HT1080 (cell line): ENCODE data around the gene ENTPD1. TPM values are rescaled to one million over a fixed set of nuclear protein-coding genes. Genes with fewer than 3 reads are reported as not detected.
A peak's percentile ranks its signal among the peaks of the same experiment; 100 is the strongest.

ENCODE experiments used
- DNase-seq: peaks from one replicate; pipeline ENCODE4 v3.0.0-alpha.2; 2015; ENCODE audit warnings: low read depth
- total RNA-seq: library from RNA; depleted of rRNA; stranded (reverse); fragments of >200 nt; shearing (Covaris generic); gene quantifications from 2 replicates; pipeline ENCODE4 v1.2.3, GENCODE V29; 2014

Gene ENTPD1
- total RNA-seq, 1 experiment from 2014 or later: not detected

DNA sequence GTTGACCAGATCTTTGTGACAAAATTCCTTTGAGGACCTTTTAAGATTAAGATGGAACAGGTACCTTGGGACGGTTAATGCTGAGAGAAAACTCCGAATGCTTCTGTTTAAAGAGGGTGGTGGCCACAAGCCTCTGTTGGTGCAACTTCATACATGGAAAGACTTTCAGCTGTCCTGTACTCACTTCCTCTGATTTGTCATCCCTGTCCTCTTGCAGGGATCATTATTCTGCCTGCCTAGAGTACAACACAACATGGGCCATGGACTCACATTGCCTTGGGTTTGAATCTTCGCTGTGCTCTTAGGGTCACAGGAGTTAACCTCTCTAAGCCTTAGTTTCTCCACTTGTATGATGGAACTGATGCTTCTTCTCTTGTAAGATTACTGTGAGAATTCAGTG, 75.1 kb downstream of the ENTPD1 start:
- no peak for DNase-seq

DNA sequence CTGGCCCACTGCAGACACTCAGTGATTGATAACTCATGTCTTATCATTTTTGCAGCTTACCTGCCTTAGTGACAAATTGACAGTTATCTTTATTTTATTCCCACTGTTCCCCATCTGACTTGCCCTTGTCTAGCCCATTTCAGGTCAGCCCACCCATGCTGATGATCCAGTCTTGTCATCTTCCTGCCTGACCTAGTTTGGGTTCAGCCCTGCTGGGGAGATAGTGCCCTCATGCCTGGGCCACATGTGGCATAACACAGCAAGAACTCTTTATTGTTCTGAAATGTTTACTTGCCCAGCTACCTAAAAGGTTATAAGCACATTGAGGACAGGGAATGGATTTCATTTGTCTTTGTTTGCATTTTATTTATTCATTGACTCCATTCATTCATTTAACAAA, 75.6 kb downstream of the ENTPD1 start:
- DNase-seq: no peak

DNA sequence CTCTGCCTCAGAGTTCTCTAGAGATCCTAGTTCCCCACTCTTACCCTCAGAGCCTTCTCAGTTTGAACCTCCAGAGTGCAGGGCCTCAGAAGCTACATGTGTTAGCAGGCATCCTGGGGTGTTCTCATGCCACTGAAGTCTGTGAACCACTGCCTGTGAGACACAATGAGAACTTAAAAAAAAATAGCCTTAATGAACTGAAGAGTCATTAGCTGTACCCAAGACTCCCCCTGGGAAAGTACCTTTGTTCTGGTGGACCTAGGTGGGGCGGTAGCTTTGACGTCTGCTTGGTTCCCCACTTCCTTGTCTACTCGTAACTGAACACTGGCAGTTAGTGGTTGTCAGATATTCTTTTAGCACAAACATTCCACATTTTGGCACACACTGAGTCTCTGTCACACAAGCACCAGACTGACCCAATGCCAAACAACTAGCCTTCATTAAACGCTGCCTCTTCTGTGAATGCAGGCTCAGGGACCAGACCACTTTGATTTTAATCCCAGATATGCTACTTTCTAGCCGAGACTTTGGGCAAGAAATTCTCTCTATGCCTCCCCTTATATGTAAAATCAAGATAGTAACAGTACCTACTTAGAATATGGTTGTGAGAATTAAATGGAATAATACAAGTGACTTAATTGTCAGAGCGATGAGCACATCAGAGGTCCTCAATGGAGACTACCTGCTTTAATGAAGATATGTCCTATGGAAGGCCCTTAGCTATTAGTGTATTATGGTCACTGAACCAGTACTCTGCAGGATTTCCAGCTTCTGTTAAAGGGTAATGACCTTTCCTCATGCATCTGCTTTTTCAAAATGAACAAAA, 76.5 kb downstream of the ENTPD1 start:
- no peak for DNase-seq

DNA sequence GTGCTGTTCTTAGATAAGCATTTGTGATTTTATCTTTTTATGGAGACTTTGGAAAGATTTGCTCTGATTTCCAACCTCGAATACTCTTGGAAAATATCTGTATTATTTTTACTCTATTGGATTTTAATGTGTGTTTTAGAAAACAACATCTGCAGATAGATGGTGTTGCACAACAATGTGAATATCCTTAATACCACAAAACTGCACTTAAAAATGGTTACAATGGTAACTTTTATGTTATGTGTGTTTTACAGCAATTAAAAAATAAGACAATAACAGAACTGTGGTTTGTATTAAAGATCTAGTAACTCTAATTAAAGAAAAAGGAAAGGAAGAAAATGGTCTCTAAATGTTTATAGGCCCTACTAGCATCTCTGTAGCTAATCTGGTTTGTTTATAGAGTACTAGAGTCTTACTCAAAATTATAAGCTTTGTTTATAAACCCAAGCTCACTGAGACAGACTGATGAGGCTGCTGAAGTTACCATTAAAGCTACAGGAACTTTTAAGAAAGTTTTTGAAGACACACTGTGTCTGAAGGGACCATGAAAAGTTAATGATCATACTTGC, 77.2 kb downstream of the ENTPD1 start:
- DNase-seq: no peak

DNA sequence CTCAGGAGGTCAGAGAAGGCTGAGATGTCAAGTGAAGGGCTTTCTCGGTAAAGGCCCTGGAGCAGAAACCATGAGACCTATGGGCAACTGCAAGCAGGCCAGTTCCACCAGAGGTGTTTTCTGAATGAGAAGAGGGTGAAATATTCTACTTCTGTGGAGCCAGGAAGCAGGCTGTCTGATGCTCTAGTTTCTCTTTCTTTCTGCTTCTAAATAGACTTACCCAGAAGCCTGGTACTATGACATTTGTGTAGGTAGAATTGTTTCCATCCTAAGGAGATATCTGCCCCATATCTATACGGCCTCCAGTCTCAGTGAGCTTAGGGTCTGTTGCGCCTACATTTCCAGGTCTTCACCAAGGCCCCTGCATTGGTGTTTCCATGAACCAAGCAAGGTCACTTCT, 78.4 kb downstream of the ENTPD1 start:
- DNase-seq: no peak

DNA sequence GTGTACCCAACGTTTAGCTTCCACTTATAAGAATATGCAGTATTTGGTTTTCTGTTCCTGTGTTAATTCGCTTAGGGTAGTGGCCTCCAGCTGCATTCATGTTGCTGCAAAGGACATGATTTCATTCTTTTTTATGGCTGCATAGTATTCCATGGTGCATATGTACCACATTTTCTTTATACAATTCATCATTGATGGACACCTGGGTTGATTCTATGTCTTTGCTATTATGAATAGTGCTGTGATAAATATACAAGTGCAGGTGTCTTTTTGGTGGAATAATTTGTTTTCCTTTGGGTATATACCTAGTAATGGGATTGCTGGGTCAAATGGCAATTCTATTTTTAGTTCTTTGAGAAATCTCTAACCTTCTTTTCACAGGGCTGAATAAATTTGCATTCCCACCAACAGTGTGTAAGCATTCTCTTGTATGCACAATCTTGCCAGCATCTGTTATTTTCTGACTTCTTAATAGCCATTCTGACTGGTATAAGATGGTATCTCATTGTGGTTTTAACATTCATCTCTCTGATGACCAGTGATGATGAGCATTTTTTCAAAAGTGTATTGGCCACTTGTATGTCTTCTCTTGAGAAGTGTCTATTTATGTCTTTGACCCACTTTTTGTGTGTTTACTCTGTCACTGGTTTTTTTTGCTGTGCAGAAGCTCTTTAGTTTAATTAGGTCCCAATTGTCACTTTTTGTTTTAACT, 79.3 kb downstream of the ENTPD1 start:
- no peak for DNase-seq

DNA sequence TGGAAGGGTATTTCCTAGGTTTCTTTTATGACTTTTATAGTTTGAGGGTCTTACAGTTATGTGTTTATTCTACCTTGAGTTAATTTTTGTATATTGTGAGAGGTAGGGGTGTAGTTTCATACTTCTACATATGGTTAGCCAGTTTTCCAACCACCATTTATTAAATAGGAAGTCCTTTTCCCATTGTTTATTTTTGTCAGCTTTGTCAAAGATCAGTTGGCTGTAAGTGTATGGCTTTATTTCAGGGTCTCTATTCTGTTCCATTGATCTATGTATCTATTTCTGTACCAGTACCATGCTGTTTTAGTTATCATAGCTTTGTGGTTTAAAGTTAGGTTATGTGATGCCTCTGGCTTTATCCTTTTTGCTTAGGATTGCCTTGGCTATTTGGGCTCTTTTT, 79.9 kb downstream of the ENTPD1 start:
- no peak for DNase-seq

DNA sequence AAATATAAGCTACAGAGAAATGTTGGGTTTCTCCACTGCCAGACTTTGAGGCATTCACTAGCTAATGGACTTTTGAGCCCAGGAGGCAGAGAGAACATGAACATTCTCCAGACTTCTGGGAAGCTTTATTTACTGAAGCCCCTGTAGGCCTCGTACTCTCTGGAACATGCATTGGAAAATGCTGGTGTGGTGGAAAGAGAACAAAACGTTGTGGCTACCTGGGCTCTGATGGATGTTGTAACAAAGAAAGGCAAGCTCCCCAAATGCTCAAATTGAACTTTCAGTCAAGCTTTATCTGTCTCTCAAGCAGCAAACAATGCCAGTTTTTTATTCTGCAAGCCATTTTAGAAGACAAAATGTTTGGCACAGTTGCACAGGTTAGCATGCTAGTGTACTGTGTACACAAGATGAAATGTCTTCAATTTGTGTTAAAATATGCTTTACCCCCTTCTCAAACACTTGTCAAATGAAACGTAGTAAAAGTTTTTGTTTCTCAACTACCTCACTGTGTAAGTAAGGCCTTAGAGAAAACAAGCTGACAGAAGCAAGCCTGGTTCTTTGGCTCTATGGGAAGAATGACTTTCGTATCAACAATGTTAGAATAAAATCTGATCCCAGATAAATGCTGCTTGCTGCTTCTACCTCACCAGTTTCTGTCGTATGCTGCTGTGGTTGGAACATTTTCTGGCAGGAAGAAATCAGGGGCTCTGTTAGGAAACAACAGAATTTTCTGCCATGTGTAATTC, 80.8 kb downstream of the ENTPD1 start:
- no peak for DNase-seq

DNA sequence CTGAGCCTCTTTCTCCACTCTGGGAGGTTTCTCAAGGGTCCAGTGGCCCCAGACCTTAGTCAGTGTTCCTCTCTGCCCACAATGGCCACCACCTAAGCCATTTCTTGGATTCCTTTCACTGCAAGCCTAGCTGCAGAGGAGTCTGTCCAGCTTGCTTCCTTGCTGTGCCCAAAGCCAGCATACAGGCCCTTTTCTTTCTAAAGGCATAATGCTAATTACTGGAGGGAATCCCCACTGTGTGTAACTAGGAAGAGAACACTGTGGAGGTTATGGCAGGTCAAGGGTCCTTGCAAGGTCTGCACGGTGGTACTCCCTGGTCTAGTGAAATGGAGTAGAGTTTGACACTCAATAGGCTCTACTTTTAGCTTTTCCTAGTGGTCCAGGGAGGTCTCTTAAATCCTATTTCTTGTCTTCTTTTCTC, 81.4 kb downstream of the ENTPD1 start:
- no peak for DNase-seq

DNA sequence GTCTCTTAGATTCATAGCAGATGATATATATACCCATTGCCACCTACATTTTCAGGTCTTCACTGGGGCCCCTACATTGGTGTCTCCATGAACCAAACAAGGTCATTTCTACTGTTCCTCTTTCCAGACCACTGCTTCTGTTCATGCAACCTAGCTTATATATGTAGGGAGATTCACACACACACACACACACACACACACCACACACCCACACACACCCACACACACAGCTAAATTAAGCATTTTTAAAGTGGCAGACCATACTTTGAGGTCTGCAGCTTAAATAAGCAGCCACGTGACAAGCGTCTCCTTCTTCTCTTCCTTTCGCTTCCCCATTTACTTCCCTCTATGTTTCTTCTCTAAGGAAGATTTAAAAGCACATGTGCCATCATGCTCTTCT, 81.8 kb downstream of the ENTPD1 start:
- DNase-seq: no peak

DNA sequence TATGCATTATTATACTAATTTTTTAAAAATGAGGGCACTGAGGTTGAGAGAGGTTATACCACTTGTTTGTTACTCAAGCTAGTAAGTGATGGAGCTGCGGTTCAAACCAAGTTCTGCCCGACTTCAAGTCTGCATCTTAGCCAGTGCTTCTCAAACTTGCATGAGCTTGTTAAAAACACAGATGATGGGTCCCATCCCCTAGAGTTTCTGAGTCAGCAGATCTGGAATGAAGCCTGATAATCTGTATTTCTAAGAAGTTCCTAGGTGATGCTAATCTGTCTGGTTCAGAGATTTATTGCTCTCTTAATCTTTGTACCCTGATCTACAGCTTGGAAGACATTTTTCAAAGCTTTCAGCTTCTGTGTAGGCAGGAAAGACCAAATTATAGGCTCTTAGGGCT, 84.2 kb downstream of the ENTPD1 start:
- no peak for DNase-seq

DNA sequence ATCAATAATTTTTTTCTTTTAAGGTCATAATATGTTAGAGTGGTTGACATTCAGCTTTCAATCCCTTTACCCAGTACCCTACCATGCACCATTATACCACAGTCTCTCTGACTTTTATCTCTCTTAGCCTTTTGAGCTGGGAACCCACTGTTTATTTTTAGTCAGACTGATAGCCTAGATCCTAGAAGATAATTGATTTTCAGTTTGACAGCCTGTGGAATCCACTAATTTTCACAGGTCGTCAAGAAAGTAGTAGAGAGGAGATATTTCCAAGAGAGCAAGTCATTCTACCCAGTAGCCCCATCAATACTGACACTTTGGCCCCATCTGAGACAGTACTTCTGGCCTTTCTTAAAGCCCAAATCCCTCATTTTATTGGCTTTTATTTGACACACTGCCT, 84.7 kb downstream of the ENTPD1 start:
- no peak for DNase-seq

DNA sequence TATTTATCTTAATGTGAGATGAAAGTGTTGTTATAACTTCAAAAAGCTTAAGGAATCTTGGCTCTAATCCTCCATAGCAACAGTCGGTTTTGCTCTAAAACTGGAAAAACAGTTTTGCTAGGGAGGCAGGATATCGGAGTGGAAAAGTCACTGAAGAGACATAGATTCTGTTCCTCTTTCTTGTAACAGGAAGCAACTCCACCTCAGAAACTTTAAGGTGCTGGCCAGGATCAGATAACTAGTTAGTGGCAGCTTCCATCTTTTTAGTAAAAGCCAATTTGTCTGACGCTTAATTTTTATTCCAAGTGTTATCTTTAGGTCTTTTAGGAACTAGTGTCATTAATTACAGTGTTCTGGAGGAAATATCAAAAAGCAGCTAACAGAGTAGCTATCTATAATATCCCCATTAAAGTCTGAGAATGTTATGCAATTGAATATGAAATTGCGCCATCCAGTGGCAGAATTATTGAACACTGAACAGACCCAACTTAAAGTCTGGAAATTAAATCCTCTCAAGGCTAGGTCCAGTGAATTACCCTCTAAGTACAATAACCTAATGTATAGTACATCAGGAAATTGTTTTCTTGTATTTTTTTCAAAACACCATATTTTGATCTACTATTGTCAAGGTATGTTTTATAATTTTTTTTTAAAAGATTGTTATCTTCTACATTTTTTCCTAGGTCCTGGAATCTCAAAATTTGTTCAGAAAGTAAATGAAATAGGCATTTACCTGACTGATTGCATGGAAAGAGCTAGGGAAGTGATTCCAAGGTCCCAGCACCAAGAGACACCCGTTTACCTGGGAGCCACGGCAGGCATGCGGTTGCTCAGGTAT, 85.9 kb downstream of the ENTPD1 start:
- peak; percentile 33 for DNase-seq

DNA sequence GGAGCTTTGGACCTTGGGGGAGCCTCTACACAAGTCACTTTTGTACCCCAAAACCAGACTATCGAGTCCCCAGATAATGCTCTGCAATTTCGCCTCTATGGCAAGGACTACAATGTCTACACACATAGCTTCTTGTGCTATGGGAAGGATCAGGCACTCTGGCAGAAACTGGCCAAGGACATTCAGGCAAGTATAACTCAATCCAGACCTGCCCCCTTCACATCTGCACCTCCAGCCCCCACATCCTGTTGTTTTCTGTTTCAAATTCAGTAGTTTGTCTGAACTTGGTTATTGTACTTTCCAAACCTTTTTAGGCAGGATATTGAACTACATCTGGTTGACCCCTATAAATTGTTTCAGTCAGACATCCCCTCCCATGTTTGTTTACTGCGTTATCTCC, 89.4 kb downstream of the ENTPD1 start:
- DNase-seq: no peak

DNA sequence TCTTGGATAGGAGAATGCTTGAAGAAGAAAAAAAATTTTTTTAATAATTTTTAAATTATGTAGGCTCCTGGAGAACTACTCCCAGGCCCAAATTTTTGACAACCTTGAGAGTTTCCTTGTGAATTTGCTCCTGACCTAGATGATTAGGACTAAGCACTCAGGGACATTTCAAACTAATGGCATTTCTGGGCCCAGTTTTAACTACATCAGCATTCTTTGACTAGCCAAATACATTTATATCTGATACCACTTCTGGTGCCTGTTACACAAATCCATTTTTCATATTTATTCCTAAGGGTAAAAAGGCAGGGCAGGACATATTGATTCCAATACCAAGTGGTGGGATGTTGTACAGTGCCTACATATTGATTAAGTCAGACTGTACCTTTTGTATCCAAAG, 91.0 kb downstream of the ENTPD1 start:
- no peak for DNase-seq

DNA sequence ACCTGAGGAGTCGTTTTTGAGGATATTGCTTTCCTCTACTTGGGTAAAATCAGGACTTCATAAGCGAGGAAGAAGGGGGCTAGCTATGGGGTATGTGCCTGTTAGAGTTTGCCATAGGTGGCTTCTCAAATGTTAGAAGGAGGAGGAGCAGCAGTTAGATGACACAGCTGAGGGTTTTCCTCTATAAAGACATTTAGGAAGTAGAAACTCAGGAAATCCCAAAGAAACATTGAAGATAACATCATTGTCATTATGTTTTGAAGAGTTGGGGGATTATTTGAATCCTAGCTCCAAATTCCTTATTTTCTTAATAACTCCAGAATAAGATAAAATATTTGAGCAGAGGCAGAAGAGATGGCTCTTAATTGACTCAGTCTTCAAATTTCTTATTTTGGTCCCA, 92.9 kb downstream of the ENTPD1 start:
- DNase-seq: no peak

DNA sequence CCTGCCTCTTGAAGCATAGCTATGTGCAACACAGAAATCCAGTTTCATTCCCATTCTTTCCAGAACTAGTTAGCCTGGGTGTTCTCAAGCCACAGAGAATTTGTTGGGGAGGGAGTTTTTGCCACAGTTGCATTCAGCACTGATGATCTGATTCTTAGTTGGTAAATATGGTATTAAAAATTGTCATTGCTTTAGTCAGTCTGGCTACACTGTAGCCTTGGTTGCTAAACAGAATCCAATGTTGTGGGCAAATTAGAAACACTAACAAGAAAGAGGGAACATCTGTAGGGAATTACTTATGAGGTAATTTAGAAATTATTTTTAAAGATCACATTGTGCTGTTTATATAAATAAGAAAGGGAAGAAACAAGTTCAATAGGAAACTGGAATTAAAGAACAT, 94.8 kb downstream of the ENTPD1 start:
- DNase-seq: no peak

DNA sequence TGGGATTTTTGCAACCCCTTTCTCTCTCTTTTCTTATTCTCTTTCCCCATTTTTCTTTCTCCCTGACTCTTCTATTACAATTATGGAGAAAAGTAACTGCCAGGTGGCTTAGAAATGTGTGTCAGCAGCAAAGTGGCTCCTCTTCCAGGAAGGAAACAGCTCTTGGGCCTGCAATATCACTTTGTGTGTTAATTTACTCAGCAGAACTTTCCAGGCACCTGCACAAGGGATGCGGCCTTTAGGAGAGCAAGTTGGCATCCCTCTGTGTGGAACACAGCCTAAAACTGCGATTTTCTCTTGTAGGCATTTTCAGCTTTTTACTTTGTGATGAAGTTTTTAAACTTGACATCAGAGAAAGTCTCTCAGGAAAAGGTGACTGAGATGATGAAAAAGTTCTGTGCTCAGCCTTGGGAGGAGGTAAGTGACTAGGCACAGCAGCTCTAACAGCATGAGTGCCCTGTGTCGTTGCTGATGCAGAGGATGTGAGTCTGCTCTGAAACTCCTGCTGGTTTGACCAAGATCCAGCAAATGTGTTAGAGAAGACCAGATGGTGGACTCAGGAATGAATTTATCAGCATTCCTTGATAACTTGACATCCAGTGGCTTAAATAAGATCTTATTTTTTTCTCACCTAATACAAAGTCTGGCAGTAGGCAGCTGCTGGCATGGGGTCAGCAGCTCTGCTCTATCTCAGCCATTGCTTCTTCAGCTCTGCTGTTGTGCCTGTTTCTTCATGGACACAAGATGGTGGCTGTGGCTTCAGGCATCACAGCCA, 104.4 kb downstream of the ENTPD1 start:
- peak; percentile 20 for DNase-seq

DNA sequence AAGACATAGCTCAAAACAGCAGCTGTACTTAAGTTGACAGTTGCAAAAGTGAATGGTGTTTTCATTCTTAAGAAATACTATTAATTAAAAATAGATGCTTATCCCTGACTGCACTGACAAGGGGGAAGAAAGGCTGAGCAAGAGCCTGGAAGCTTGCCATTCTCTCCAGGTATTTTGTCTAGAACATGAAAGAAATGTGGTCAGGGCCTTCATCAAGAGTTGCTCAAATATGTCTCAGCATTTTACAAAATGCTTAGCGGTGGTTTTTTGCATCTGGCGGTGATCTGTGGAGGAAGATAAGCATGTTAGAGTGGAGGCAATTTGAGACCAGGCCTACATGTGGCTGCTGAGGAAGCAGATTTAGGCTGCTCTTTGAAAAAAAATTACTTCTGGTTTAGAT, 105.4 kb downstream of the ENTPD1 start:
- DNase-seq: no peak
